Hypothalamus (tissue), 51 donors: ENCODE data around the gene CCNA2.

Experiments
- DNase-seq, 51 donors: peaks; one replicate each; lab custom pipeline; 2025; lab: John Stamatoyannopoulos, UW

The CCNA2 gene

GRCh38 chr4:121811122-121811521, 12.6 kb downstream of the CCNA2 start:
- no peak for DNase-seq

GRCh38 chr4:121806411-121806810, 17.3 kb downstream of the CCNA2 start:
- DNase-seq: no peak

GRCh38 chr4:121801715-121802075, 22.0 kb downstream of the CCNA2 start:
- no peak for DNase-seq

DNA sequence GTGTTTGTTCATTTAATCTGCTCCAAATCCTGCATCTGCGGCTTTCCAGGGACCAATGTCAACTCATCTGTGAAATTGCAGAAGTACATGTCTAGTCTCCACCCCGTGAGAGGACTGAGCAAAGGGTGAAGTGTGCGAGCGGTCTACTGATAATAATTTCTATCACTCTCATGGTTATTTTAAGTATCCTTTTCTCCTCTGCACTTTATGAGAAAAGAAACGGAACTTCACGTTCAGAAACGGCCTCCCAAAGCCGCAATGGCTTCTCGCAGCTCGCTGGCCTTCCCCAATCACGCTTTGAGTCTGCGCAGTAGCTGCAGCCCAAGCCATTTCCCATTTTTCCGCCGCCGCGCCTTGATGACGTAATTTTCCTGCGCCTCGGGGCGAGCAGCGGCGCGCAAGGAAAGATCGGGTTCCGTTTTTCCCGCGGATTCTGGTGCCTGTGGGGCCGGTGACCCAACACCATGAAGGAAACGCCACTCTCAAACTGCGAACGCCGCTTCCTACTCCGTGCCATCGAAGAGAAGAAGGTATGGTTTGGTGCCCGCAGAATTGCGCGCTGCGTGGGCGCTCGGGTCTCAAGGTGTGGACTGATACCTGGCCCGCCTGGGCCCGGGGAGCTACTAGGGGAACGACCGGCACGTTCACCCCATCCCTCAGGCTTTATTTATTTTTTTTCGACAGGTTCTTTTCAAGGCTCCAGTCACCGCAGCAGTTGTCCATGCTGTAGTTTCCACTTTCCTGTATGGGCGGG, 22.5 kb downstream of the CCNA2 start, which contains the start of gene EXOSC9:
EXOSC9 (plus strand) TSS at position 363 of the 754 bp plus-strand sequence; CDS start at position 465, 102 bp downstream.
- peak; percentile 36 to 94 (median 81) for DNase-seq

DNA sequence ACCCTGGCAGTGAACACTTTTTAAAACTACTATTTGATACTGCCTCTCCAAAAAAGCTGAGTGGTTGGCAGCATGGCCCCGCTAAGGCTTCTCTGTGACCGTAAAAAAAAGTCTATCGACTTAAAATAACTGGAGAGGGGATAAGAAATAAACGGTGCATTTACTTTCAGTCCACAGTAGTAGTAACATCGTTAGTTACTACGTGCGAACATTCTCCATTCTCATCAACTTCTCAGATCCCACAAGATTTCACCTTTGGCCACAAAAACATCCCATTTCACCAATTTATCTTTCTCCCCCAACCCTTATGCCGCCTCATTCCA, 23.1 kb downstream of the CCNA2 start:
- DNase-seq: no peak

- no peak for DNase-seq
Measured at GRCh38 chr4:121799867-121800501, 23.7 kb downstream of the CCNA2 start.

GRCh38 chr4:121799208-121799823, 24.4 kb downstream of the CCNA2 start:
- no peak for DNase-seq

DNA sequence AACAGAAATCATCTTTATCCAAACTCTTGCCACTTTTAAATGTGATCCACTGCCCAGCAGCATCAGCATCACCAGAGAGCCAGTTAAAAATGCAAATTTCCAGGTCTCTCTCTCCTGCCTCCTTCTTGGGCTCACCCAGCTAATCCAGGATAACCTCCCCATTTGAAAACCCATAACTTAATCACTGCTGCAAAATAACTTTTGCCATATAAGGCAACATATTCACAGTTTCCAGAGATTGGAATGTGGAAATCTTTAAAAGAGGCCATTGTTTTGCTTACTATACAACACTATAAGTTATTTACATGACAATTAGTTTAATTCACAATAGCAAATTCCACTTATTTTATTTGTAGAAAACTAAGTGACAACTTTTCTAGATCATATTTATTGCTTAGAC, 27.4 kb downstream of the CCNA2 start:
- DNase-seq: no peak

- DNase-seq: no peak
Measured at GRCh38 chr4:121794505-121795188, 29.0 kb downstream of the CCNA2 start.

DNA sequence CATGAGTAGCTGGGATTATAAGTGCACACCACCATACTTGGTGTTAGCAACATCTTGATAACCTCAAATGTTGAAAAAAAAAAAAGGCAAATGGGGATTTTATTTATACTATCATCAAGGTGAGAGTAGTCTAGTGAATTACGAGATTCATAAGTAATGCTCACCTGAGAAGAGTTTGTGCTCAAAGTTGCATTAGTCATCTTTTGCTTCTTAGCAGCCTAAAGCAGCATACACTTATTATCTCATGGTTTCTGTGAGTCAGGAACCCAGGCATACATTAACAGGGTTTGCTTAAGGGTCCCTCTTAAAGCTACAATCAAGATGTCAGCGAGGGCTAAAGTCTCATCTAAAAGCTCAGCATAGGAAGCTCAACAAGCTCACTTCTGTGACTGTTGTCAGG, 30.7 kb downstream of the CCNA2 start:
- DNase-seq: no peak

DNA sequence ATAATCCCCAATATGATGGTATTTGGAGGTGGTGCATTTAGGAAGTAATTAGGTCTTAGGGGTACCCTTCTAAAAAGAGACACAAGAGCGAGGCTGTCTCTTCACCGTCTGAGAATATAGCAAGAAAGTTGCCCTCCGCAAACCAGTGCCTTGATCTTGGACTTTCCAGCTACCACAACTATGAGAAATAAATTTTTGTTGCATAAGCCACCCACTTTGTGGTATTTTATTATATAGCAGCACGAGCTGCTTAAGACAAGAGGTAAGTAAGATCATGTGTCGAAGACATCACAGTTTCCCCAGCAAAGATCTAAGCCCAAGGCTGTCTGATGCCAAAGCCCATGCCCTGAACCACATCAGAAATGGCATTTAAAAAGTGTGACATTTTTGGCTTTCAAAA, 32.2 kb downstream of the CCNA2 start:
- DNase-seq: no peak

DNA sequence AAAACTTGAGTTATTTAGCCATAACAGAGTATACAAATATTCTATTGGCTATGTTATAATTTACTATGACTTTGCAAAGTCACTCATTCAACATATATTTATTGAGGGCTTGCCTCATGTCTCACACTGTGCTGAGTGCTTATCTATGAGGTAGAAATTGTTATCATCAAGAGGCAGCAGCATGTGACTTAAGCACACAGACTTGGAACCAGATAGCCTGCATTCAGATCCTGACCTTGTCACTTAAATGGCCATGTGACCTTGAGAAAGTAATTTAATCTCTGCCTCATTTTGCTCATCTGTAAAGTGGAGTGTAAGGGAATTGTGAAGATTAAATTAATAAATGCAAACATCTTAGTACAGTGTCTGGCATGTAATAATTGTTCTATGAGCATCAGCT, 32.7 kb downstream of the CCNA2 start:
- no peak for DNase-seq

DNA sequence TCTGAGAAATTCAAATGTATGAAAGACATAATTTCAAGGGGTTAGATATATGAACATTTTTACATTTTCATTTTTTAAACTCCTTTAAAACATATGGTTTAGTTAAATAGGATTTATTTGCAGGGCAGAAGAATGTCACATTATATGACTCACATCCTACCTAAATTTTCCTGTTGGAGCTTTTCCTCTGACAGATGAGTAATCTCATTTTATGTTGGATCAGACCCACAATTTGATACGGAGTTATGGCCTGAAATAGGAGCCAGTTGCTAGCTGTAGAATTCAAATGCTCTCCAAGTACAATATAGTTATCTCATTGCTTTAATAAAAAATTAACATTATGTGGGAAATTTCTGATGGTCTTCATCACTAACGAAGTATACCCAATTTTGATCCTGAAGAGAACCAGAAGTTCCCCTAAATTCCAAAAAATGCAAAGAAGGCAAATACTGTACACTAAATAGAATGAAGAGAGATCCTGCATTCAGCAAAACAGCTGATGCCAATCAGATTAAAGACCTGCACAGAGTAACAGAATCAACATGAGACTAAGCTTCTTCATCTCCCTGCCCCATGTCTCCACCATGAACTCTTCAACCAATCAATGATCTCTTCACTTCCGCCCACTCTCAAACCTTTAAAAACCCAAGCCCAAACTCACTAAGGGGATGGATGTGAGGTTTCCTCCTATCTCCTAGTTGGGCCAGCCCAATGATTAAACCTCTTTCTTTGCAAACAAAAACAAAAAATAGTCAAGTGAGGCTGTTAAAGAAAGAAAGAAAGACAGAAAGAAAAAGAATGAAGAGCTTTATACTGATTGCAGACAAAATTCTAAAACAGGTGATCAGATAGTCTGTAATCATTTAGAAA, 33.5 kb downstream of the CCNA2 start:
- no peak for DNase-seq

- DNase-seq: no peak
Measured at GRCh38 chr4:121789455-121789854, 34.2 kb downstream of the CCNA2 start.

- DNase-seq: no peak
Measured at GRCh38 chr4:121788896-121789295, 34.8 kb downstream of the CCNA2 start.

GRCh38 chr4:121786221-121786620, 37.5 kb downstream of the CCNA2 start:
- no peak for DNase-seq

DNA sequence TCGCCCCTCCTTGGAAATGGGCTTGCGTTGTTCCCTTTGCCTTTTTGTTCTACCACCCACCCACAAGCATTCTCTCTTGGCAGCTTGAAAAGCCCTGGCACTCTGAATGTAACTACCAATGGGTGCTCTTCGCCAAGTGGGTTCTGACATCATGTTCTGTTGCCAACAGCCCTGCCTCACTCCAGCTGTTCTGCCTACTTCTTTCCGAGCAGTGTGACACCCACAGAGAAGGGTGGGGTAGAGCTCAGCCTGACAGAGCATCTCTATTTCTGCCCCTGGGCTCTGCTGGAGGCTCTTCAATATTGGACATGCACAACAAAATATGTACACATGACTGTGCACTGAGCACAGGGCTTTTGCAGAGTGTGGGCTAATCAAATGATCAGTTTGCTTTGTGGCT, 38.2 kb downstream of the CCNA2 start:
- peak in 1 of 51 donors; percentile 39 for DNase-seq

GRCh38 chr4:121784975-121785374, 38.7 kb downstream of the CCNA2 start:
- DNase-seq: no peak

- DNase-seq: no peak
Measured at GRCh38 chr4:121784401-121784800, 39.3 kb downstream of the CCNA2 start.

- no peak for DNase-seq
Measured at GRCh38 chr4:121783210-121783609, 40.5 kb downstream of the CCNA2 start.
